GM18502 (cell line): ENCODE data around the gene ATXN1.
A peak's percentile ranks its signal among the peaks of the same experiment; 100 is the strongest.

Source experiments
- ATAC-seq: cut with Tn5 transposase; IDR thresholded peaks from one replicate; pipeline ENCODE4 v1.9.1; 2021; ENCODE audit warnings: mild to moderate bottlenecking; ENCODE audit not compliant: unreplicated experiment, poor library complexity

Gene ATXN1

GRCh38 chr6:16493112-16493511, 268.1 kb downstream of the ATXN1 start:
- peak; percentile 51 for ATAC-seq

GRCh38 chr6:16491666-16492313, 269.5 kb downstream of the ATXN1 start:
- ATAC-seq, result no peak

- ATAC-seq, result no peak
Observed at GRCh38 chr6:16490616-16491015, 270.6 kb downstream of the ATXN1 start.

GRCh38 chr6:16488813-16489212, 272.4 kb downstream of the ATXN1 start:
- no peak for ATAC-seq

- ATAC-seq, result no peak
Observed at GRCh38 chr6:16487996-16488674, 273.1 kb downstream of the ATXN1 start.

DNA sequence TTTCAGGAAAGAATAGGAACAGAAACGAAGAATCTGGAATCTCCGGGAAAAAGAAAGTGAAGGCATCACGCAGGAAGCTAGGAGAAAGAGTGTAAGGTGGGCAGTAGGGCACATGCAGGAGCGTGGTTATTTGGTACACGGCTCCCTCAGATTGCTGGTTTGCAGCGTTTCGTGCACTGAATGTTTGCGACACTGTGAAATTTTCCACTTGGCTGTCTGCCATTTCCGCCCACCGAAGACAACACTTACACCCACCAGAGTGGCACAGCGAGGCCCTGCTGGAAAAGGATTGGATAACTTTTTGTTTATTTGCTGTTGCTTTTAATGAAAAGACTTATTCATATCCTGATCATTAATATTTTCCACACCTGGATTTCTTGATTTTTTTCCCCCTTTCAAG, 274.6 kb downstream of the ATXN1 start:
- ATAC-seq, result no peak

GRCh38 chr6:16483315-16483875, 277.9 kb downstream of the ATXN1 start:
- peak; percentile 66 for ATAC-seq

GRCh38 chr6:16482702-16483314, 278.5 kb downstream of the ATXN1 start:
- peak; percentile 1 for ATAC-seq

DNA sequence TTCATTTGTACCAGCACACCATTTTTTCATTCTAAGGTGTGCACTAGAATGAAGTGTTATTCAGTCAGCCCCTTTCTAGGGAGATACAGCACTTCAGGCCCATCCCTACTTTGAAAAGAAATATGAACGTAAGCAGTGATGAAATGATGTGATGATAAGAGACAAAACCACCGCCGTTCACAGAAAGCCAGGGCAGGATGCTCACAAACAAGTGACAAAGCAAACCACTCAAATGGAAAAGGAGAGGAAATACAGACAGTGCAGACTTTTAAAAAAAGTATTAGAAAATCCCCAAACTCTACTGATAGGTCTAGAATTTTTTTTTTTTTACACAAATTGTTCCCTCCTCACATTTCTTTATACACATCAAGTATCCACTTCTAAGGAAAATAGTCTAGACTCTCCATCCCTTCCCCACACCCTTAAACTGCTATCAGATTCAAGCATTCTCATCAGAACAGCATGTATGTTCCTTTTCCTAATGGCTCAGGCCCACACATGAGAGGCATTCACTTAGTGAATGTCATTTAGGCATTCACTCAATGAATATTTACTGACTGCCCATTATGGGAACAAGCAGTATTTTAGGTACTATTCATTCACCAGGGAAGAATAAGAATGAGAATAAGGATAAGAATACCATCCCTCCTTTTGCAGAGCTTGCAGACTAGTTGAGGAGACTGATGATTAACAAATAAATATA, 279.4 kb downstream of the ATXN1 start:
- peak; percentile 41 for ATAC-seq

- no peak for ATAC-seq
Observed at GRCh38 chr6:16480763-16481560, 280.3 kb downstream of the ATXN1 start.

DNA sequence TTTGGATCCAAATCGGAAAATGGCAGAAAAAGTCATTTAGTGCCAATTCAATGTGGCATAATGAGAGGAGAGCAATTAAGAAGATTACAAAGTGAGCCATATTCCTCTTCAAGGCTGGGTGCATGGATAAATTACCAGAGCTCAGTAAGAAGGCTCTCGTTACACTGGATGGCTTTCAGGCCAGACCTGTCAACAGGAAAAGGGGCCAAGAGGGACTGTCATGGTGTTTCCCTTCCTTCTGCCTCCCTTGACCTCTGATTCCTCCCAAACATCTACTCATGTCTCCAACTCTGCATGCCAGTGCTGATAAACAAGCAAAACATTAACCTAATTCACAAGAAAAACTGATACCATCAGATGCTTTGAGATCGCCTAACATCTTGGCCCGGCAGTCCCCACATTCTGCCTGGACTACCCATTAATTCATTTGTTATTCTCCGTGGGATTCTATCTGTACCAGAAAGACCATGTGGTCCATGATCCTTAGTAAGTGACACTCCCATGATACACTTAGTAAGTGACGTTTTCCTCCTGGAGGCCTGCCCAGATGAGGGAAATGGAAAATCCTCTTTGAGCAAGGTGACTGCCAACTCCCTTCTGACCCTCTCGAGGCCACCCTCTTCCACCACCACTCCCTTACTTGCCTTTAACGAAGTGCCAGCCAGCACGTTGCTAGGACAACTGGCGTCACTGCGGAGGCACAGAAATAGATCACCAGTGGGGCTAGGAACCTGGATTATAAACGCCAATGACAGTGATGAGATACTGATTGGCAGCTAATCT, 283.7 kb downstream of the ATXN1 start:
- ATAC-seq, result no peak

DNA sequence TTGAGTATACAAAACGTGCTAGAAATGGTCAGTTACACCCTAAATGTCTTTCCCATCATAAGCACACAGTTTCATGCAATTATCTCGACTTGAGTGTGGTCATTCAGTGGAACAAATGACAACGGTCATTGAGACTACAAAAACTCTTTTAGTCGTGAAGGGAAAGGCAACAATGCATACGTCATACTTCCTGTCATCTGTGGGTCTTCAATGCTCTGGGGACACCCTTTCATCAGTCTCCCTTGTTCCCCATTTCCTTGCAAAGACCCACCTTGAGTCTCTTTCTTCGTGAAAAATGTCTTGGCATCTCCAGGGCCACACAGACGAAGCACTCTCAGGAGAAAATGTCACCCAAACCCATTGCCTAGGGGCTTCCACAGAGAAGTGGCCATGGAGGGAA, 284.4 kb downstream of the ATXN1 start:
- no peak for ATAC-seq

GRCh38 chr6:16475494-16475781, 285.8 kb downstream of the ATXN1 start:
- no peak for ATAC-seq

GRCh38 chr6:16474772-16475493, 286.3 kb downstream of the ATXN1 start:
- peak; percentile 22 for ATAC-seq

- no peak for ATAC-seq
Observed at GRCh38 chr6:16473908-16474771, 287.1 kb downstream of the ATXN1 start.

DNA sequence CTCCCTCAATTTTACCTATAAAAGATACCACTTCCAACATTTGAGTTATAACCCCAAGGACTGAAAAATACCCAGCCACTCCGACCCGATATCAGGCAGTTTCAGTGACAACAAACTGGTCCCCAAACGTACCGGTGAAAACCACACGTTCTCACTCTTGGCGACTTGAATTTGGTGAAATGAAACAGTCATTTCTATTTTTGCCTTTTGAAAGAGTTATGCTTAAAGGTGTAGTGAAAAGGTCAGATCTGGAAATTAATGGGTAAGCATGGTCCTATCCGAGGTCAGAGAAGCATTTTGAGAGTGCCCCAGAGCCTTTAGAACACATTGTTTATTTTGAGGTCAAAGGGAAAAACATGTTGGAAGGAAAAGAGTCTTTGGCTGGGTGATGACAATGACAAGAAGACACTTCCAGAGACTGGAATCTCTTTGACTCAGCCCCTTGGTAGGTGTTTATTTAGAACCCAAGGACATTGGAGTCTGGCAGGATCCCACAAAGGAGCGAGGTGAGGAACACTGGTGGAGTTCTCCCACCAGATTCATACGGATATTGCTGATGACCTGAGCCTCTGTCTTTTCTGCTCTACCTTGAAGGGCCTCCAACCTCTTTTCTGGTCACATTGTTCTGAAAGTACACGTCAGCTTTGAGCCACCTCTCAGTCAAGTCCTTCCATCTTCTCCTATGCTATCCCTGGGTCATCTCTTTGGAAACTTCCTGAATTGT, 287.9 kb downstream of the ATXN1 start:
- ATAC-seq, result peak; percentile 50

DNA sequence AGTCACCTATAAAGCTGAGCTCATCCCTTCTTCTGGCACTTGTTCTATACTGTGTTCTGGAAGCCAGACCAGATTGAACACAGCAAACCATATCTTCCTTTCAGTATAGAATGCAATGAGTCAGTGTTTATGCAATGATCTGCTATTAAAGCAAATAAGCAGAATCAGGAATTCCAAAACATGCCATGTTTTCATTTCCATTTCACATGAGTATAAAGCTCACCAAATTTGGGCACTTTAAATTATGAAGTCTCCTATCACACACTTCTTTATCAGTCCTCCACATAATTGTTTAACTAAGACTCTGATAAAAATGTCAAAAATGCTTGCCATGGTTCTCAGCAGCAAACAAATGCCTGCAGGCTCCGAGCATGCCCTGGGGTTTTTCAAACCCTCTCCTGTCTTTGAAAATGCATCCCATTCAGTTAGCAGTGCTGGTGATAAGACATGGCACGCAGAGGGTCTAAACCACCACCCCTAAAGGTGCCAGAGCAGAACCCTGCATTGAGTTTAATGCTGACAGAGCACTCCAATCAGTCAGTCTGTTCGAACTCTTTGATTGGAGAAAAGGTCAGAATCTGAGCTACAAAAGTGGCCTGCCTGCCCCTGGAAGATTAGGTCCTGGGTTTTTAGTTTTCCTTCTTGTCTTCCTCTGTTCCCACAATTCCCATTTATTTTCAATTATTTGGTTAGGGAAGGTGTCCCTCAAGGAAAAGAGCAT, 288.8 kb downstream of the ATXN1 start:
- no peak for ATAC-seq
